ENCODE results near the gene GABRR3.
"Not testable (repeated sequence)": the region's sequence is repeated elsewhere in the genome, so short reads cannot be mapped to it uniquely, and the experiment has no call there.

GABRR3 gene

GRCh38 chr3:98021830-98022560 lies 13.1 kb downstream of the GABRR3 start:
- no peak for DNase-seq

GRCh38 chr3:98020412-98020811 lies 14.7 kb downstream of the GABRR3 start:
- DNase-seq = no peak

GRCh38 chr3:98018301-98018700 lies 16.8 kb downstream of the GABRR3 start:
- no peak for DNase-seq

GRCh38 chr3:98014268-98014585 lies 20.9 kb downstream of the GABRR3 start:
- DNase-seq = no peak

GRCh38 chr3:98013411-98014267 lies 21.5 kb downstream of the GABRR3 start:
- no peak for DNase-seq

- DNase-seq = no peak
Measured at GRCh38 chr3:98012979-98013378, 22.1 kb downstream of the GABRR3 start.

GRCh38 chr3:98010883-98011449 lies 24.1 kb downstream of the GABRR3 start:
- DNase-seq = not testable (repeated sequence)

GRCh38 chr3:98010194-98010882 lies 24.8 kb downstream of the GABRR3 start:
- DNase-seq = no peak

- DNase-seq = no peak
Measured at GRCh38 chr3:98008855-98009254, 26.3 kb downstream of the GABRR3 start.

- DNase-seq = no peak
Measured at GRCh38 chr3:98005438-98005837, 29.7 kb downstream of the GABRR3 start.

- no peak for DNase-seq
Measured at GRCh38 chr3:98004721-98005120, 30.4 kb downstream of the GABRR3 start.

GRCh38 chr3:98003306-98003969 lies 31.7 kb downstream of the GABRR3 start:
- DNase-seq = no peak

- DNase-seq = no peak
Measured at GRCh38 chr3:98002717-98003116, 32.4 kb downstream of the GABRR3 start.

GRCh38 chr3:97999994-98000393 lies 35.1 kb downstream of the GABRR3 start:
- DNase-seq = no peak

GRCh38 chr3:97999103-97999502 lies 36.0 kb downstream of the GABRR3 start:
- no peak for DNase-seq

- no peak for DNase-seq
Measured at GRCh38 chr3:97996988-97997387, 38.1 kb downstream of the GABRR3 start.

- no peak for DNase-seq
Measured at GRCh38 chr3:97994328-97994945, 40.7 kb downstream of the GABRR3 start.

GRCh38 chr3:97993526-97993925 lies 41.6 kb downstream of the GABRR3 start:
- no peak for DNase-seq

GRCh38 chr3:97992547-97993173 lies 42.5 kb downstream of the GABRR3 start:
- no peak for DNase-seq

GRCh38 chr3:97991293-97991682 lies 43.8 kb downstream of the GABRR3 start:
- DNase-seq = no peak

GRCh38 chr3:97990624-97991292 lies 44.4 kb downstream of the GABRR3 start:
- DNase-seq = no peak

Data from activated CD4-positive, CD25-positive, alpha-beta regulatory T cell treated with anti-CD3 and anti-CD28 coated beads, Interleukin-2, amount 50 U/mL, for 72 hours (primary cell).